Measurements from ENCODE around the gene MACROH2A1.

- TF ChIP-seq CTCF (IDR thresholded peaks at IDR 0.05; ENCODE audit: low read depth, low read length) (no peak), MAX (IDR thresholded peaks at IDR 0.05; ENCODE audit: low read depth, low read length) (no peak)
Measured at GRCh38 chr5:135446615-135447014, 47.6 kb upstream of the MACROH2A1 start.

All from NB4 (cell line).